GM18519 (cell line): Measurements from ENCODE around the gene UGP2.
A peak's percentile ranks its signal among the peaks of the same experiment; 100 is the strongest.
"Not testable (repeated sequence)": the region's sequence is repeated elsewhere in the genome, so short reads cannot be mapped to it uniquely, and the experiment has no call there.

Experiments
- ATAC-seq: cut with Tn5 transposase; IDR thresholded peaks from one replicate; pipeline ENCODE4 v1.9.1; 2021; ENCODE audit warnings: mild to moderate bottlenecking, moderate library complexity; ENCODE audit not compliant: unreplicated experiment, low FRiP score

The UGP2 gene

DNA sequence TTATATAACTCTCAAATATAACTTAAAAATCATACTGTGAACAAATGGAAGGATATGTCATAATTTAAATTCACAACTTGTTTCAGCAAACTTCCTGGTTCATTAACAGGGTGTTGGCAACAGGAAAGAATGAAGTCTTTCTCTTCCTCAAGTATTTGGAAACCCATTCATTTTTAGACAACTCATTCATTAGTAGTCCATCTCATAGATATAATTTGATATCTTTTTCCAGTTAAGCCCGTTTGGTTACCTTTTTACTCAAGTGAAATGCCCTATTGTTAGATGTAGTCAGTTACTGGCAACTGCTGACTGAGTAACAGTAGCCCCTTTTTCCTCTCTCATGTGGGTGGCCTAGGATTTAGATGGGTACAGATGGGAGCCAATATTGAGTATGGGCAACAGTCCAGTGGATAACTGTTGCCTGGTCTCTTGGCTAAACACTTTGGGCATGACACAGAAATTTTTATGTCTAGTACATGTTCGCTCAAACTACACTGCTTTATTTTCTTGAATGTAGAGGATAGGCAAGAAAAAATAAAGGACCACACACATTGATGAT lies 4.6 kb upstream of the UGP2 start:
- no peak for ATAC-seq

DNA sequence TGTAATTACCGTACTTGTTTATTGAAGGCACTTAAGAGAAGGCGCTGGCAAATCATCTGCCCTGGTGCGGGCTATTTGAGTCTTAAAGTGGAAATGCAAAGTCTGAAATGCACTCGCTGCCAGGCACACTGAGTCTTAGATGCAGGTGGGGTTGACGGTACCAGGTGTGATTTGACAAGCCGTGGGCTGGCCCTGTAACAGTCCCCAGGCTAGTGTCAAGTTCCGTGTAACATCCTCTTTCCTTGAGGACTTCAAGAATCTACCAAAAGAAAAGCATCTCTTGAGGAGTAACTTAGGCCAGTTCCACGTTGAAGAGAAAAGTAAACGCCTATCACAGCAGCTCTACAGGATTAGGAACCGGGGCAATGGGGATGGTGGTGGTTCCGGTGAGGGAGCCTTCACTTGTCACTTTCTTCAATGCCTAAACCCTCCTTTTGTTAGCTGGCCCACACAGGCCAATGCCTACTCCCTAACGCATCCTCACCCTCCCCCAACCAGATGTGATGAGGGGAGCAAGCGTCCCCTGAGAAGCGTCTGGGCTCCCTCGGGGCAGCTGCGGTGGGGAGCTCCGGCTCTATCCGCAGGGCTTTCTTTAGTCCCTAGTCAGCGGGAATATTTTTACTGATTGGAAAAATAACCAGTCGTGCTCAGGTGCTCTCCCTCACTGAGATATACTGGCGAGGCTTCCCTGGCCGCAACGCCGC lies 1.5 kb upstream of the UGP2 start:
- peak; percentile 16 for ATAC-seq

DNA sequence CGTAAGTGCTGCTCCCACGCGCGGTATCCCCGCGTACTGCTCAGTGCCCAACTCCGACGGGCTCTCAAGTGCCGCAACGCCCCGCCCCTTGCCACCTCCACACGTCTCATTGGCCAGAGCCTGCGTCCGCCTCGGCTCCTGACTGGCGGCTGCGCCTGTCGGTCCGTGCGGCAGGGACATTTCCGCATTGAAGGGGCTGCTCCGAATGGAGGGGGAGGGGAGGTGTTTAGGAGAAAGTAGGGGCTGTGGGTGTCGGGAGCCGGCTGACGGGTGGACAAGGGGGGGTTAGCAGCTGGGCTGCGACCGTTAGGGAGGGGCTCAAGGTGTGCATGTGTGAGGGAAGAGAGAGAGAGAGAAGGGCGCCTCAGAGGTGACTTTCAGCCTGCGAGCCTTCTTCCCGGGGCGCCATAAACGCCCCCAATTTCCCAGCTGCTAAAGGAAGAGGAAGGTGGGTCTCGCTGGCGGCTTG lies 877 bp upstream of the UGP2 start:
- peak; percentile 84 for ATAC-seq

DNA sequence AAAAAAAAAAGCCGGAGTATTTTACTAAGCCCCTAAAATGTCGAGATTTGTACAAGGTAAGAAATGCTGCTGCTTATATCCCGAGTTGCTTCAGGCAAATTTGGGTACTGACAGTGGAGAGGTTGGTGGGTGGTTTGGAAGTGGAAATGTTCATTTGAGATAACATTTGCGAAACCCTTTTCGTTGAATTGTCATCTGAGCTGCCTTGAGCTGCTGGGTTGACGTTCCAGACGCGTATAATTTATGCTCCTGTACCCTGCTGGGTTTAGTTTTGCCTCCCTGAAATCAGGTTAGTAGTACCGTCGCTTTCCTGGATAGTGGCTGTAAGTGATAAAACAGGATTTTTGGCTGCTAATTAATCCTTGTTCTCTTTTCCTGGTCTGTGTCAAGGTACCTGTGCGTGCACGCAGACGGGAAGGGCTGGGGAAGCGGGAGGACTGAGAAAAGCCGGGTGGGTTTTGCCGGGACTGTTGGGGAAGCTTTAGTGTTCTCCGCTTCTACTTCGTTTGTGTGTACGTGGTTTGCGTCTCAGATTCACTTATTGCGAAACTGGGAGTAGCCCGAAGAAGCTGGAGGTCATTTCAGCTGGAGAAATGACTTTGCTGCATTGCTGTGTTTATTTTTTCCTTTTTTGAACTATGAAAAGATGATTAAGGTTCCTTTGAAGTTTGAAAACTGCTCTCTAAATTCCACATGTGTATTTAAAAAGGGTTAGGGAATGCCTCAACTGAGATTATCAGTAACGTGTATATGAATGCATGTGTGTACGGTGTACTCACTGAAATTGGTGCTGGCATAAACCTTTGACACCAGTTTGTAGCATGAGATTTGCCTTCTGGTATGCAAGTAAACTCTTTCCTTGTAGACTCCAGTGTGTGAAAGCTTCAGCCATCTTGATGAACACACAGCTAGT lies 709 bp downstream of the UGP2 start:
- no peak for ATAC-seq

DNA sequence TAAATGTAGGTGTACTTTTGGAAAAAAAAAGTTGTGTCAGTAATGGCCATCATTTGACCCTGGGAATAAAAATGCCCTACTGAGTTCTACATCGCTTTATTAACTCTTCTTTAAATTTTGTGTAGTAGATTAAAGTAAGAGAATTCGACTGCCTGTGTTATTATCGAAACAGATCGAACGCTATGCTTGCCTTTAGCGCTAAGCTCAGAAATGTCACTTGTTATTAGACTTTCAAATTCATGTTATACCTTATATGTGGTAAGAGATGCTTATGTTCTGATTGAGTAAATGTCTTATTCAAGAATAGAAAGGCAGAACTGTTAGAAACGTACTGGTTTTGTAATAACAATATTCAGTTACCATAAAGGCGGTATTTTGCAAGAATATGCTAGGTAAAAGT lies 1.4 kb downstream of the UGP2 start:
- no peak for ATAC-seq

DNA sequence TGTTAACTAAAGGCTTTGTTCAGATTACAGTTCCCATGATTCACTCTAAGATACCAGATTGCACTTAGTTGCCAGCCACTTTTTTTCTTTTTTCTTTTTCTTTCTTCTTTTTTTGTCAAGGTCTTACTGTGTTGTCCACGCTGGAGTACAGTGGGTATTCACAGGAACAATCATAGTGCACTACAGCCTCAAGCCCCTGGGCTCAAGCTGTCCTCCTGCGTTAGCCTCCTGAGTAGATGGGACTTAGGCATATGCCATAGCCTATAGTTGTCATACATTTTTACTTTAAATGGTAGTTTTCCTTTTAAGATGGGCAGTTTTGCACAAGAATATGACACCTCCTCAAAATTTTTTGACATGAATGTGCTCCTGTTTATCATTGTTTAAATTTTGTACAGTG lies 2.1 kb downstream of the UGP2 start:
- ATAC-seq: no peak

DNA sequence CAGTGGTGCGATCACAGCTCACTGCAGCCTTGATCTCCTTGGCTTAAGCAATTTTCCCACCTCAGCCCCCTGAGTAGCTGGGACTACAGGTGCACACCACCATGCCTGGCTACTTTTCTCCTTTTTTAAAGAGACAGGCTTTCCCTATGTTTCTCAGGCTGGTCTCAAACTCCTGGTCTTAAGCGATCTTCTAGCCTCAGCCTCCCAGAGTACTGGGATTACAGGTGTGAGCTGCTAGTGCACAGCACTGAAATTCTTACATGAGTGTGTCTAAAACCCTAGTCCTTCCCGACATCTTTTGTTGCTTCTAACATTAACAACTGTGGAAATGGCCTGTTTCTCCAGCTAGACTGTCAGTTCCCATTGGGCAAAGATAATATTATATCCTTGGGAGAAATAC lies 2.9 kb downstream of the UGP2 start:
- ATAC-seq: no peak

DNA sequence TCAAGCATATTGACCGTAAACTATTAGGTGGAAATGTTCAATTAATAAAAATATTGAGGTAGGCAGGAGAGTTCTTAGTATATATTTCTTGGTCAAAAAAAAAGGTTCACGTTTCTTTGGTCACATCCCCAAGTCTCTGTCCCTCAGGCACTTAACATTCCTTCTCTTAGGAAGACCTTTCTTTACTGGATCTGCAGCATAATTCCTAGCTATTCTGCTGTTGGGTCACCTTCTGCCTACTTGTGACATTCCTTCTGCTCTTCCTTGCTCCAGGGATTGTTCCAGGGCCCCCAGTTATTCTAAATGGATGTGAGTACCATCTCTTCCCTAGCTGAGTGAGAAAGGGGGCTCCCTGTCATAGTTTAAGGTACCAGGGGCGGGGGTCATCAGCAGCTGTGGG lies 4.2 kb downstream of the UGP2 start:
- no peak for ATAC-seq

DNA sequence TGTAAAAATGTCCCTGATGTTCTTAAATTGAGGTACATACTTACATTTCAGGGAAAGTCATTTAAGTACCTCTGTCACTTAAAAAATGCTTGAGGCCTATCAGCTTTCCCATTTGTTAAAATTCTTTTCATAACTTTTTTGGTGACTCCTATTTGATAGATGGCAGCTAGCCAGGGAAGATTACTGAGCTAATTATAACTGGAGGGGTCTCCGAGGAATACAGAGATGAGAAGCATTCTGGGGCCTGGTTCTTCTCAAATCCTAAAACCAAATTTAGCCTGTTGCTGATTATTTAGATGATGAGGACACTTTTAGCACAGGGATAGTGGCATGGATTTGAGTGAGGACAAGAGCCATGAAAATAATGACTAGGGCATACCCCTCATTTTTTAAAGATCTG lies 4.8 kb downstream of the UGP2 start:
- no peak for ATAC-seq

DNA sequence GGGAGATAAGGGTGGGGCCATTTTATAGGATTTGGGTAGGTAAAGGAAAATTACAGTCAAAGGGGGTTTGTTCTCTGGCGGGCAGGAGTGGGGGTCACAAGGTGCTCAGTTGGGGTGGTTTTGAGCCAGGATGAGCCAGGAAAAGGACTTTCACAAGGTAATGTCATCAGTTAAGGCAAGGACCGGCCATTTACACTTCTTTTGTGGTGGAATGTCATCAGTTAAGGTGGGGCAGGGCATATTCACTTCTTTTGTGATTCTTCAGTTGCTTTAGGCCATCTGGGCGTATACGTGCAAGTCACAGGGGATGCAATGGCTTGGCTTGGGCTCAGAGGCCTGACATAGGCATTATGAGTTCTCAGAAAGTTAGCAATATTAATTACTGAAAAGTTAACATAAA lies 5.9 kb downstream of the UGP2 start:
- ATAC-seq: not testable (repeated sequence)

DNA sequence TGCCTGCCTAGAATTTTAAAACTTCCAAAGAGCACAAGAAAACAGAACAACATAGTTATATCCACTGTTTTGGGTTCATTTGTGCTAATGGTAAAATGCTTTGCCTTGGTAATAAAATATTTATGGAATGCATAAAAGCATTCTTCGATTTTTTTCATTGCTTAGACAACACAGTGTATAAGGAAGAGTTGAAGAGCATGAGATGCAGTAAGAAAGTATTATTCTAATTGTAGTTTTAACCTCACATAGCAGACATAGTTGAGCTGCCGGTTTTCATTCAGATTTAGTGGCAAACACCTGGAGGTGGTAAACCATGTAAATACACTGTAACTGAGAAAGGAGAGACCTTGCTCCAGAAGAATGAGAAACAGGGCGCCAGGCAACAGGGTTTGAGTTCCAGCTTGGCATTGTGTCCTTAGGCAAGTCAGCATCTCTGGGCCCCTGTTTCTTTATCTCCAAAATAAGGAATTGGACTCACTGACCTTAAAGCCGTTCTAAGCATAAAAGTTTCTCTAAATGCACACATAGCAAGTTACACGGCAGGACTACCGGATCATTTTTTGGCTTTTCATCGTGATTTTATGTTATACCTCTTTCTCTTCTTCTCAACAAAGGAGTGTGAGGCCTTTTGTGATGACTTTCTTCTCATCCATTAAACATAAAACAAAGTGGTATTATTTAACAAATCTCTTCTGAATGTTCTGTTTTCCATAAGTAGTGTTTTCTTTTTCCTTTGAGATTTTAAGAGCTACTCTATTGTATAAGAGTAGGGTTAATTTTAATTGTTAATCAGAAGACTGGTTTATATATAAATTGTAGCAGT lies 7.9 kb downstream of the UGP2 start:
- ATAC-seq: no peak

DNA sequence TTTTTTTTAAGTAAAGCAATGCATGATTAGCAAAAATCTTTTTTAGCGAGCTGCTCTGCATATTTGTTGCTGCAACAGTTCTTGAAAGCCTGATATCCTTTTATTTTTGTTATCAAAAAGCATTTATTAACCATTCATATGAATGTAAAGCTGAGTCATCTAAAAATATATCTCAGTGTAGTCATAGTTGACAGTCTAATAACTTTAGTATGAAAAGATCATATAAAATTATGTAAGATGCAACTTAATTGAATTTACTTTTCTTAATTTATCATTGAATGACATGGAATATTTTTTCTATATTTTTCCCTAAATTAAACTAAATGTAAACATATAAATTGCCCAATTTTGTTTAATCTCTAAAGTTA lies 8.5 kb downstream of the UGP2 start:
- ATAC-seq: no peak

DNA sequence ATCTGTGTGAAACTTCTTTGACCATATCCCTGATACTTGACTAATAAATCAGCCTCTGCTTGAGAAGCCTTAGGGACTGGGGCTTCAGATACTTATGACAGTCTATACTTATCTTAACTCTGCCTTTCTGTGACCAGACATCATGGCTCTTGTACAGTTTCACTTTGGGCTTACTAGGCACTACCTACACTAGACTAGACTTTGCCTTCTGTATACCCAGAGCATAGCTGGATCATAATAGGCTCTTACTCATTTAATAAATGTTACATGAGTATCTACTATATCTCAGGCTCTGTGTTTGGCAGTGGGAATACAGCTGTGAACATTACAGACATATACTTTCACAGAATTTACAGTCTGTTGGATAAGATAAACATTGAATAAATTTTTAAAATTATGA lies 9.0 kb downstream of the UGP2 start:
- no peak for ATAC-seq

DNA sequence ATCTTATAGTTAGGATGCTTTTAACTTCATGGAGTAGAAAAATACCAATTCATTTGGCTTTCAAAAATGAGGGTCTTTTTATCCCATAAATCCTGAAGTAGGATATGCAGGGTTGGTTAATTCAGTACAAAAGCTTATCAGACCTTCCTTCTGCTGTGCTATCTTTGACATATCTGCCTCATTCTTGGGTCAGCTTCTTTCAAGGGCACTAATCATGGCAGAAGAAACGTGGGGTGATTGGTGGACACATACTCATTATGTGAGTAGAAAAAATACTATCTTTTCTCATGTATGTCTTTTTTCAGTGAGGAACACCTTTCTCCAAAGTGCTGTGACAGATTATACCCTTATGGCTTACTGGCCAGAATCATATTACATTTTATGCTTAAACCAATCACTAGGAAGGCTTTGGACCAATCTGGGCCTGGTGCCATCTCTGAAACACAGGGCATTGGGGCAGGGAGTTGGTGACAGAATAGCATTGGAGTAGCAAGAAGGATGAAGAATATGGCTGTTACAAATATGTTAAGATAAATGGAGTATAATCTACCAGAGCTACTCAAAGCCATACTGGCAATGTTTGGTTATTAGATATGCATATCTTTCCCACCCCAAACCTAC lies 10.1 kb downstream of the UGP2 start:
- no peak for ATAC-seq

DNA sequence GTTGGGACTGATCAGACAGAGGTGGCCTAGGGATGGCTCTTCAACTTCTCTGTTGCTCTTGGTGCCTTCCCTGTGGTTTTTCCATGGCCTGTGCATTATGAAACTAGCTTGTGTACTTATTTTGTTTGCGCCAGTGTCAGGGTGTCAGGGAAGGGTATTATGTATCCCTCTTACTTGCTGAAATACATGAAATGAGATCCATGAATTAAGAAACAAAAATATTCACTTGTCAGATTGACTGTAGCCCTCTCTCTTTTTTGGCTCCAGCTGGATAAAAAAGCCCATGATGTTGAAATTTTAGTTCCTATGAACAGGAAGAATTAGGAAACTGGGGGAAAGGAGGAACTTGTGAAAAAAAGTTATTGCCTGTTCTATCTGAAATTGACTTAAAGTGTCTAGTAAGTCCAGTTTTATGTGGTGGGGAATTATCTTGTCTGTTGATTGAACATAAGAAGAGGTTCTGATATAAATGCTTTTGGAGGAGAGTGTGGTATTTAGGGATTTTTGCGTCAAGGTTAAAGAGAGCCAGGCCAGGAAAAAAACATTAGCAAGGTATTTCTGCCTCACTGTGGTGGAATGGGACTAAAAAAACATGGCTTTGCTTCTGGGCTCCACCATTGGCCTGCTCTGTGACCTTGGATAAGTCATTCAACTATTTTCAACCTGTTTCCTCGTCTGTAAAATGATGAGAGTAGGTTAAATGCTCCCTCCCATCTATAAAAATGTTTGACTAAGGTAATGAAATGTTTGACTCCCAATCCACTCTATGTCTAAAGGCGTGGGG lies 12.0 kb downstream of the UGP2 start:
- no peak for ATAC-seq

DNA sequence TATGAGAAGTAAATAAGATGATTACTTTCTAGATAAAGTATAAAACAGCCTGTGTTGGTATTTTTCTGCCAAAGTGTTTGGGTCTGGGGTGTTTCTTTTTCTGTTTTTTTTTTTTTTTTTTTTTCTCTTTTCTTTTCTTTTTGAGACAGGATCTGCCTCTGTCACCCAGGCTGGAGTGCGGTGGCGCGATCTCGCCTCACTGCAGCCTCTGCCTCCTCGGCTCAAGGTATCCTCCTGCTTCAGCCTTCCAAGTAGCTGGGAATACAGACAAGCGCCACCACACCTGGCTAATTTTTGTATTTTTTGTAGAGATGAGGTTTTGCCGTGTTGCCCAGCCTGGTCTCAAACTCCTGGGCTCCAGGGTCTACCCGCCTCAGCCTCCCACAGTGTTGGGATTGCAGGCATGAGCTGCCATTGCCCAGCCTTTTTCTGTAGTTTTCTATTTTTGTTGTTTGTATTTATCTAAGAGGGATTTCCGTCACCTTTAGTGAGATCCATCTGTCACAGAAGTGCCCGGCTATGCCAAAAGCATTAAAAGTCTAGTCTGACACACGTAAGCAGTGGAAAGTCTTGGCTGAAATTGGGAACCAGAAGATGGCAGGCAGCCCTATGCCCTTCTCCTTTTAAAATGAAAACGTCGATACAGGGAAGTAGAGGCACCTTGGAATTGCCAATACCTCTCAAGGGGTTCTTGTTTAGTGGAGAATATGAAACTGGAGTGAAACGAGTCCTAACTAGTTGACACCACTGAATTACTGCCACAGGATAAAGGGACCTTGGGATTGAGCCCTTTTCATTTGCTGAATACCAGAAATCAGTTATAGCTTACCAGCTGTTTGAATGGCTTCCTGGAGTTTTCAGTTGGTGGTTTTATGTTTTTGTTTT lies 14.0 kb downstream of the UGP2 start:
- no peak for ATAC-seq

DNA sequence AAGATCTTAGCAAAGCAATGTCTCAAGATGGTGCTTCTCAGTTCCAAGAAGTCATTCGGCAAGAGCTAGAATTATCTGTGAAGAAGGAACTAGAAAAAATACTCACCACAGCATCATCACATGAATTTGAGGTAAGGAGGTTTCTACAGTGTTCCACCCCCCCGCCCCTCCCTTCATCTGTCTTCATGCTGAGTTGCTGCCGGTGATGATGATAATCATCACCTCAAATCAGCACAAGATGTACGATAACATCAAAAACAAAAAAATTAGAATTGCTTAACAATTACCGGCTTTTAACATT lies 14.6 kb downstream of the UGP2 start:
- no peak for ATAC-seq

DNA sequence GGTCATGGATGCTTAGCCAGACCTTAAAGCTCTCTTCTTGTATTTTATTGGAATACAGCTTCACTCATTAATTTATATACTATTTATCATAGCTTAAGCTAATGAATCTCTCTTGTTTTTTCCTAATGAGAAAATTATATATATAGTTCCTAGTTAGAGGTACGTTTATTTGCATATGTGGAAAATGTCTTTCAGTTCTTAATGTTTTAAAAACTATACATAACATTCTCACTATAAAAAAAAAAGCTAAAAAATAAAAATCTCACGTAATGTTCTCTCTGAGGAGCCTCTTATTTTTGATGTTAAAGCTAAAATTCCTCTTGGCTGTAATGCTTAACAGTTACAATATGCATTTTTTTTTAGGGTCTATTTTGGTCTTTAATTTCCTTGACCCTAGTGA lies 16.6 kb downstream of the UGP2 start:
- ATAC-seq: no peak
